HG03342 (cell line): ENCODE results near the gene NOL6.
"Not testable (repeated sequence)": the region's sequence is repeated elsewhere in the genome, so short reads cannot be mapped to it uniquely, and the experiment has no call there.

ENCODE experiments used
- ATAC-seq: cut with Tn5 transposase; IDR thresholded peaks from one replicate; pipeline ENCODE4 v1.9.1; 2021; ENCODE audit warnings: mild to moderate bottlenecking, moderate library complexity; ENCODE audit not compliant: unreplicated experiment

Gene NOL6

DNA sequence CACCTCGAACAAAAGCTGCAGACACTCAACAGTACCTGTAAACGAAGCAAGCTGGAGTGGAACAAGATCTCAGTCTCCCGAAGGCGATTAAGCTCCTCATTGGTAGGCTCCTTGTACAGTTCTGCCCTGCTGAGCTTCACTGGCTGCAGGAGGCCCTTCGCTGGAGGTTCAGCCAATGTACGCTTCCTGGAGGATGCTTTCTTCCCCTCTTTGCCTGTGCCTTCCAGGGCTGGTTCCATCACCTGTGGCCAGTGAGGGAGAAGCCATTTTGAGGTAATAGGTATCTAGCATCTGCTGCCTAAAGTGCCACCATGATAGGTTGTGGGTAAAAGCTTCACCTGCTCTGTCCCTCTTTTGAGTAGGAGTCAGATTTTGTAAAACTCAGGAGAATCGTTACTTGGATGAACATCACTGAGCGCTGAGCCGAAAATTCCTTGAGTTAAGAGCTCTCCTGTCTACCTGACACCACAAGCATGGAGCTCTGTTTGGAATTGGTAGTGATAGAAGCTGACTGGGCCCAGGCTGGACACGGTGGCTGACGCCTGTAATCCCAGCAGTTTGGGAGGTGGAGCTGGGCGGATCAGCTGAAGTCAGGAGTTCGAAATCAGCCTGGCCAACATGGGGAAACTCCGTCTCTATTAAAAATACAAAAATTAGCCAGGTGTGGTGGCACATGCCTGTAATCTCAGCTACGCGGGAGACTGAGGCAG, 1.4 kb downstream of the NOL6 start:
- no peak for ATAC-seq

GRCh38 chr9:33471361-33471760, 2.4 kb downstream of the NOL6 start:
- no peak for ATAC-seq

GRCh38 chr9:33469891-33470290, 3.8 kb downstream of the NOL6 start:
- ATAC-seq = no peak

DNA sequence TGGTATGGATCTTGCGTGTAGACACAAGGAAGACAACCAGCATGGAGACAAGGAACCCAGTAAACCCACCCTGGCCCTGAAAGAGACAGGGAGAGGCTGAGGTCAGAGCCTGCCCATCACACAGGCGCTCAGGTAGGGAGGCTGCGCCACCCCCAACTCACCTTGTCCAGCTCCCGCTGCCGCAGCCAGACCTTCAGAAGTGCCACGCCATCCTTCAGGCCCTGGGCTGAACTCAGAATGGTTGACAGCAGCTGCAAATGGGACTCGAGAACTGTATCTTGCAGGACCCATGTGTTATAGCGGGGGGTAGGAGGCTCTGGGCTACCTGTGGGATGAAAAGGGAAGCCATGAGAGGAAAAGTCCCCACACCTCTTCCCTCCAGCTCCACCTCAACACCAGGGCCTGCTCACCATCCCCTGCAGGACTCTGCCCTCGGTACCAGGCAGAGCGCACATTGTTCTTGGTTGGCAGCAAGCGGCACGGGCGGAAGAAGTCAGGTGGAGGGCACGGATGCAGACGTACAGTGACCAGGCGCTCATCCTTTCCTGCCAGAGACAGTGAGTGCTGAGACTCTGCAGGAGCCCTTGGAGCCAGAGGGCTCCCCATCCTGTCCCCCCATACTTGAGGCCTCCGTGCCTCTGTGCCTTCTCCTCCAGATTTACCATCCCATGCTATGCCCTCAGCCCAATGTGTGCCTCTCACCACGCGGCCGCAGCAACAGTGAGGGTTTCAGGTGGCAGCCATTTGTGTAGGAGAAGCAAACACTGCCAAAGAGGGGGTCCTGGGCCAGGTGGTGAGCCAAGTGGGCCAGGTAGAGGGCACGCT, 4.7 kb downstream of the NOL6 start:
- no peak for ATAC-seq

- no peak for ATAC-seq
These were observed 5.5 kb downstream of the NOL6 start for GRCh38 chr9:33468215-33468730.

GRCh38 chr9:33467526-33467925, 6.2 kb downstream of the NOL6 start:
- ATAC-seq = no peak

- peak; percentile 46 for ATAC-seq
These were observed 6.9 kb downstream of the NOL6 start for GRCh38 chr9:33466565-33467495.

DNA sequence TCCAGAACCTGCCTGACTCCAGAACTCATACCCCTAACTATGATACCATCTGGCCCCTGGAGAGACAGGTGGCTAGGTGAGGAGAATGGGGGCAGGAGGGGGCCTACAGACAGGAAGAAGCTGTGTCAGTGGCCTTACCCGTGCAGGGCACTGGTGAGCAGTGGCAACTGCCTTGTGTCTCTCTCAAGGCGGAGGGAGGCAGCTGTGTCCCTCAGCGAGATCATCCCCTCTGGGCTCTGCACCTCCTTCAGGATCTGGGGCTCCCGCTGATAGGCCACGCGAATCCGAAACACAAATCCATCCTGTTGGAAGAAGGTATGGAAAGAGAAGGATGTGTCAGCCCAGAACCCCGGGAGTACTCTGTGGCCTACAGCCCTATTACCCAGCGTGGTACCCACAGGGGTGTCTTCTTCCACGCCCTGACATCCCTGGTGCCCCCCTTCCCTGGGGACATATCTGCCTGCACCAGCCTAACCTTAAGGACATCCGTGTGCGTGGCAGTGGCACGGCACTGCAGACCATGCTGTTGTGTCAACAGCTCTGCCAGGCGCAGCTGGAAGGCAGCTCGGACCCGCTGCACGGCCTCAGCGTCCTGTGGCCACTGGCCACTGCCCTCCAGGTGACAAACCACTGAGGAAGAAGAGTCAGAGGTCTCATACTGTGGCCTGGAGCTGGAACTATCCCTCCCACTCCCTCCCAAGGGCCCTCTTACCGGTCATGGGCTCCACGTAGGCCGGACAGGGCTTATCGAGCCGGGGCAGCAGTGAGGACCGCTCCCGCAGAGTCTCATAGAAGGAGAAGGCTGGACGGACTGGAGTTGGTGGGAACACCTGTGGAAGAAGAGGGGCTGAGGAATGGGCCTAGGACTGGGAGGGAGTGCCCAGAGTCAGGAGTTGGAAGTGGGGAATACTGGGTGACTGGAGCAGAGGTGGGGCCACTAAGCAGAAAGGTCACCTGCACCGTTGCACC, 7.8 kb downstream of the NOL6 start:
- no peak for ATAC-seq

- ATAC-seq = no peak
These were observed 8.6 kb downstream of the NOL6 start for GRCh38 chr9:33465096-33465495.

- no peak for ATAC-seq
These were observed 9.6 kb downstream of the NOL6 start for GRCh38 chr9:33464045-33464636.

GRCh38 chr9:33463151-33463550, 10.6 kb downstream of the NOL6 start:
- ATAC-seq = no peak

GRCh38 chr9:33461492-33461891, 12.2 kb downstream of the NOL6 start:
- ATAC-seq = no peak

DNA sequence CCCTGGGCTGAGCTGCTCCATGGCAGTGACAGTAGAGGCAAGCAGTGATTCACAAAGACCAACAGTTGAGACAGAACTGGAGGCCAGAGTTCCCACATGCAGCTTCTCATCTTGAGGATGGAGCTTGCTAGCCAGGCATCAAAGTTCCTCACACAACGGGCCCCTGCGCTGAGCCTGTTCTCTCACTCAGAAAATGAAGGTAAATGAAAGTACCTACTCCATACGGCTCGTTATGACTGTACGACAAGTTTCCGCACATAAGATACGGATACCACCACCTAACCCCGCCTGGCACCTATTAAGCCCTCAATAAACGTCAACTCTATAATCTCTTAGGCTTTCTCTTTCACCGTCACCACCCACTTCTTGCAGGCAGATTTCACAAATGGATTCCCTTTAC, 12.9 kb downstream of the NOL6 start:
- ATAC-seq = no peak

GRCh38 chr9:33459115-33459514, 14.6 kb downstream of the NOL6 start:
- ATAC-seq = no peak

GRCh38 chr9:33458444-33458843, 15.3 kb downstream of the NOL6 start:
- no peak for ATAC-seq

GRCh38 chr9:33455945-33456344, 17.8 kb downstream of the NOL6 start:
- no peak for ATAC-seq

- ATAC-seq = not testable (repeated sequence)
These were observed 18.3 kb downstream of the NOL6 start for GRCh38 chr9:33455456-33455855.

DNA sequence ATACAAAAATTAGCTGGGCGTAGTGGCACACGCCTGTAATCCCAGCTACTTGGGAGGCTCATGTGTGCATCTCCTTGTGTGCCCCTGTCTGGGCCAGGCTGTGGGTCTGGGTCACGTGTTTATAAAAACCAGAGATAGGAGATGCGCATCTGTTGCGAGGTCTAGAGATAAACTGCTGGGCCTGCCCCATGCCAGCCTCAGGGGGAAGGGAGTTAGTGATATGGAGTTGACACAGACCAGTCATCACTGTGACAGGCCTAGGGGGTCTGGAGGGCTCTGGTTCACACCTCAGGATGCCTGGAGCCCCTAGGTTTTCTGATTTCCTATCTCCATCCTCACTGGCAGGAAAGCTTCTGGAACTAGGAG, 19.1 kb downstream of the NOL6 start:
- not testable (repeated sequence) for ATAC-seq

DNA sequence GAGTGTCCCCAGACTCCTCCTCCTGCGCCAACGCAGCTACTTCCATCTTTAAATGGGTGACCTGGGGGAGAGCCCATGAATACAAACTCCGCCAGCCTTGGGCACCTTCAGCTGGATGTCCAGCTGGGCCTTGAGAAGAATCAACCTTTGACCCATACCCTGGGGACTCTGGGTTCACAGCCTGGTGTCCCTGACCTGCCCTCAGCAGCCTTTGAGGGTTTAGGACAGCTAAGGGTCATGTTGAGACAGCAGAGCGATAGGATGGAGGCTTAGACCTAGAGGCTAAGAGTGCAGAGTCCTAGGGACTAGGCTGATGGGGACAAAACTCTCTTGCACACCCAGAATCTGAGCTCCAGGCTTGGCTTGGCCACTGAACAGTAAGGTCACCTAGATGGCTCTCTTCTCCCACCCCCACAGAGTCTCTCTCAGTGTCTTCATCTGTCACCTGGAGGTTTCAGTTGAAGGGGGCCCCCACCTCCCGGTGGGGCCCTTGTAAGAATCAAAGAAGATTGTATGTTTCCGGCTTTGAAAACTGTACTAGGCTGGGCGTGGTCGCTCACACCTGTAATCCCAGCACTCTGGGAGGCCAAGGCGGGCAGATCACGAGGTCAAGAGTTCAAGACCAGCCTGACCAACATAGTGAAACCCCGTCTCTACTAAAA, 19.6 kb downstream of the NOL6 start:
- ATAC-seq = no peak
